ENCODE results near the gene MRPL46. TPM values are rescaled to one million over a fixed set of nuclear protein-coding genes. Genes with fewer than 3 reads are reported as not detected.

Gene MRPL46
- total and polyA plus RNA-seq, 4 donors, result 12.1 to 28.7 (median 21.1) TPM

- Histone ChIP-seq H3K27ac (ENCODE audit: low read depth in 1 of 2, low read length in 1 of 2) (peak overlapping the region in 1 of 2 donors; percentile 4), H3K4me3 (no peak overlapping the region), H3K9me3 (ENCODE audit: control insufficient read depth in 4 of 4, insufficient read depth in 3 of 4, low read length in 3 of 4) (no peaks in the 10 kb centered on the region), H3K4me1 (ENCODE audit: control insufficient read depth in 5 of 5, insufficient read depth in 5 of 5, low read length in 5 of 5) (no peaks in the 10 kb centered on the region), H3K9ac (ENCODE audit: insufficient read depth in 1 of 2, low read length in 2 of 2) (no peak overlapping the region), H3K27me3 (ENCODE audit: control insufficient read depth in 3 of 3, insufficient read depth in 3 of 3, low read length in 2 of 3) (no peaks in the 10 kb centered on the region), H3K36me3 (ENCODE audit: control insufficient read depth in 4 of 4, insufficient read depth in 4 of 4, low read length in 4 of 4) (no peaks in the 10 kb centered on the region)
- DNase-seq, result no peak
- WGBS, 2 donors, result 87 to 92% methylated on average over 11 of the region's 11 CpGs
- TF ChIP-seq CTCF (IDR thresholded peaks at IDR 0.05; ENCODE audit: control extremely low read depth, extremely low read depth), result no peak
- no peak for ATAC-seq (ENCODE audit: insufficient read depth, low FRiP score)
Measured at GRCh38 chr15:88497109-88497765, 30.0 kb upstream of the MRPL46 start.

GRCh38 chr15:88493844-88494243 is 26.7 kb upstream of the MRPL46 start:
- no peak for TF ChIP-seq CTCF (IDR thresholded peaks at IDR 0.05; ENCODE audit: control extremely low read depth, extremely low read depth)
- DNase-seq (no peak), ATAC-seq (ENCODE audit: insufficient read depth, low FRiP score) (no peak)
- Histone ChIP-seq H3K27ac (ENCODE audit: low read depth in 1 of 2, low read length in 1 of 2) (no peak overlapping the region), H3K9ac (ENCODE audit: insufficient read depth in 1 of 2, low read length in 2 of 2) (no peak overlapping the region), H3K9me3 (ENCODE audit: control insufficient read depth in 4 of 4, insufficient read depth in 3 of 4, low read length in 3 of 4) (no peaks in the 10 kb centered on the region), H3K36me3 (ENCODE audit: control insufficient read depth in 4 of 4, insufficient read depth in 4 of 4, low read length in 4 of 4) (no peaks in the 10 kb centered on the region), H3K27me3 (ENCODE audit: control insufficient read depth in 3 of 3, insufficient read depth in 3 of 3, low read length in 2 of 3) (no peaks in the 10 kb centered on the region), H3K4me3 (no peak overlapping the region), H3K4me1 (ENCODE audit: control insufficient read depth in 5 of 5, insufficient read depth in 5 of 5, low read length in 5 of 5) (no peaks in the 10 kb centered on the region)
- 87 to 91% methylated on average over 10 of the region's 10 CpGs for WGBS, 2 donors

DNA sequence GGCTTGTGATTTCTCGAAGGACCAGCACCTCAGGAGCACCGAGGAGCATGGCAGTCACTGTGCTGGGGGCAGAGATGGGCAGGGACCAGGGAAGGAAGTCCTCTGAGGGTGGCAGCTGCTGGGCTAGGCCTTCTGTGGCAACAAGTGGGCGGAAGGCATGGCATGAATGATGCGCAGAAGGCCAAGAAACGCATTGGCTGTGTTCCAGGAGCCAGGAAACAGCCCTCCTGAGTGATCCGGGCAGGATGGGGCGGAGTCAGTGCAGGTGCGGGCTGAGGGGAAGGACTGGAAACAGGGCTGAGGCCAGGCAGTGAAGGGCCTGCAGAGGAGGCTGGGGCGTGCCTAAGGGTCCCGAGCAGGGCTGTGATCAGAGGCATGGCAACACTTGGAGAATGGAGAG is 24.0 kb upstream of the MRPL46 start:
- ATAC-seq (ENCODE audit: insufficient read depth, low FRiP score), result no peak
- Histone ChIP-seq H3K4me1 (ENCODE audit: control insufficient read depth in 5 of 5, insufficient read depth in 5 of 5, low read length in 5 of 5) (no peaks in the 10 kb centered on the region), H3K9me3 (ENCODE audit: control insufficient read depth in 4 of 4, insufficient read depth in 3 of 4, low read length in 3 of 4) (no peaks in the 10 kb centered on the region), H3K27ac (ENCODE audit: low read depth in 1 of 2, low read length in 1 of 2) (no peak overlapping the region), H3K27me3 (ENCODE audit: control insufficient read depth in 3 of 3, insufficient read depth in 3 of 3, low read length in 2 of 3) (peaks cover 0 to 6% (median 0%) of the 10 kb centered on the region in 3 donors), H3K9ac (ENCODE audit: insufficient read depth in 1 of 2, low read length in 2 of 2) (no peak overlapping the region), H3K4me3 (no peak overlapping the region), H3K36me3 (ENCODE audit: control insufficient read depth in 4 of 4, insufficient read depth in 4 of 4, low read length in 4 of 4) (no peaks in the 10 kb centered on the region)
- 56 to 66% methylated on average over 10 of the region's 10 CpGs for WGBS, 2 donors
- no peak for TF ChIP-seq CTCF (IDR thresholded peaks at IDR 0.05; ENCODE audit: control extremely low read depth, extremely low read depth)
- no peak for DNase-seq

DNA sequence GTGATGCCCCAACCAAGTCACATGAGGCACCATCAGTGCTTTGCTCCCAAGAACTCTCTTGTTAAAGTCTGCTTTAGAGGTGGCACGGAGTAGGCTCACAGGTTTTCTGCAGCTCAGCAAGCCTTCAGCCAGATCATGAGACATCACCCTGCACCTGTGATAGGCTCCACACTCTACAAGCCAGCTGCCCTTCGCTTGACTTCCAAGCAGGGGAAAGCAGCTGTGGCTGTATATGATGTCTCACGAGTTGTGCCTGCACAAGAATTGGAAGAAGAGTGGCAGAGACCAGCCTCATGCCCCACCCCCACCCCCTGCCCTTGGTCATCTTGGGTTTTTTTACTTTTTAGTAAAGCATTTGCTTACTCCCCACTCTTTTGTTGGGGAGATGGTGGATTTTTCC is 22.8 kb upstream of the MRPL46 start:
- H3K36me3 ChIP-seq (ENCODE audit: control insufficient read depth in 4 of 4, insufficient read depth in 4 of 4, low read length in 4 of 4), result no peaks in the 10 kb centered on the region
- TF ChIP-seq CTCF (IDR thresholded peaks at IDR 0.05; ENCODE audit: control extremely low read depth, extremely low read depth), result no peak
- ATAC-seq (ENCODE audit: insufficient read depth, low FRiP score) (no peak), DNase-seq (no peak)
- H3K27ac ChIP-seq (ENCODE audit: low read depth in 1 of 2, low read length in 1 of 2), result no peak overlapping the region
- H3K4me3 ChIP-seq, result no peak overlapping the region
- 89 to 91% methylated on average over 3 of the region's 3 CpGs for WGBS, 2 donors
- H3K9me3 ChIP-seq (ENCODE audit: control insufficient read depth in 4 of 4, insufficient read depth in 3 of 4, low read length in 3 of 4), result no peaks in the 10 kb centered on the region
- H3K4me1 ChIP-seq (ENCODE audit: control insufficient read depth in 5 of 5, insufficient read depth in 5 of 5, low read length in 5 of 5), result no peaks in the 10 kb centered on the region
- peaks cover 0 to 8% (median 0%) of the 10 kb centered on the region in 3 donors for H3K27me3 ChIP-seq (ENCODE audit: control insufficient read depth in 3 of 3, insufficient read depth in 3 of 3, low read length in 2 of 3)
- no peak overlapping the region for H3K9ac ChIP-seq (ENCODE audit: insufficient read depth in 1 of 2, low read length in 2 of 2)
